GM12875 (cell line): Measurements from ENCODE around the gene UBASH3B.

ENCODE experiments used
- H3K4me3 ChIP-seq: one replicate; pipeline ENCODE4 v1.5.1; 2011; ENCODE audit warnings: low read depth, low read length, control low read depth
- CTCF ChIP-seq: IDR thresholded peaks from 2 replicates; pipeline ENCODE4 v1.5.1; 2011; ENCODE audit warnings: low read depth, mild to moderate bottlenecking, control low read depth, inconsistent platforms, low read length, moderate library complexity, borderline replicate concordance; ENCODE audit not compliant: insufficient read depth

The UBASH3B gene

DNA sequence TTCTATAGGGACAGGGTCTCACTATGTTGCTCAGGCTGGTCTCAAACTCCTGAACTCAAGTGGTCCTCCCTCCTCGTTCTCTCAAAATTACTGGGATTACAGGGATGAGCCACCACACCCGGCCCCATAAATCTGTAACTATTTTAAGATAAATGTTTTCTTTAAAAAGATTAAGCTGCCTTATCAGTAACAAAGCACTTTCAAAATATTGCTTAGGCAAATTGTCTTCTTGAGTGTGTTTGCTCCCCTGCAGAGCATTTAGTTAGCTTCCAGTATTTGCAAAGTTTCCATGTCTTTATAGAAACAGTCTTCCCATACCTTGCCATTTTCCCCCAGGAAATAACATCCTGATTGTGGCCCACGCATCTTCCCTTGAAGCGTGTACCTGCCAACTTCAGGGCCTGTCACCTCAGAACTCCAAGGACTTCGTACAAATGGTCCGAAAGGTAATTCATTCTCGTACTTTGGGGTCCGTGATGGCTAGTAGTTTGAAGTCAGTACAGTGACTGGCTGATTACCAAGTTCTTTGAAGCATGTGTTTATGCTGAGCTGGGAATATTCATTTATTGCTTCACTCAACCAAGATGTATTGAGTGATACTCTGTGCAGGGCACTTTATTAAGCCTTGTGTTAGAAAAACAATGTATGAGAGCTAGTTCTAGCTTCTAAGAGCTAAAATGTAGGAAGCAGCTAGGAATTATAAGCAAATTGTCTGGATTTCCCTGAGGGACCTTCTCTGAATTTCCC lies 152.4 kb downstream of the UBASH3B start:
- no peak for TF ChIP-seq CTCF

GRCh38 chr11:122808478-122808869 lies 153.0 kb downstream of the UBASH3B start:
- TF ChIP-seq CTCF: no peak
- H3K4me3 ChIP-seq: no peak overlapping the region

More for the DNA sequence above, 152.4 kb downstream of the UBASH3B start:
- no peak overlapping the region for H3K4me3 ChIP-seq

DNA sequence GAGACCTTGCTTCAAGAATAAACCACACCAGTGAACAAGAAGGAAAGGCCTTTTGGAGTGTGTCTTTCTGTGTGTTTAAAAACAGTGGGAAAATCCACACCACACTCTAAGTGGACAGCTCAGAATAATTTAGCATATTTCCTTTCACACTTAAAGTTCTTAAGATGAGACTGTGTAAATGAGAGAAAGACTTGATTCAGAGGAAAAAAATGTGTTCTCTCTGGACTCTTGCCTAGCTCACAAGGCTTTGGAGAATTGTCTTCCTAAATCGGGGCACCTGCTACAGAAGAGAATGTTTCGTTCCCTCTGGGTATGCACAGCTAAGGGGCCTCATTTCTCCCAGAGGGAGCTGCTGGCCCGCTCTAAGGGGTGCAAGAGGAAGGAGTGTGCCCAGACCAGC lies 154.3 kb downstream of the UBASH3B start:
- no peak for TF ChIP-seq CTCF
- H3K4me3 ChIP-seq: no peak overlapping the region

DNA sequence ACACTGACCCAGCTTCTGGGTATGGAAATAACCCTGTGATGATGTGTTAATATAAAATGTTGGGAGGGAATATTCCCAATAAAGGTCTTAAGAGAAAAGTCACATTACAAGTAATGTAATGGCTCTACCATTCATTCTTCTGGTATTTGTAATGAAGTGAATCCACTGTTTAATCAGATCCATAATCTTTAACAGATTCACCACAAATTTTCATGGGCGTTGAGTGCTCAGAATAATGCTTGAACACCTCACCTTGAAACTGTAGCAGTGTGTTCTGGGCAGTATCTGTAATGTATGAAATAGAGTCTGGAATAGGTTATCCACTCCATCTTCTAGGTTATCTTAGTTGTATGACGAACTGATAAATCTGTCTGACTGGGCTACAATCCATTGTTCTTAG lies 156.2 kb downstream of the UBASH3B start:
- no peak for TF ChIP-seq CTCF
- H3K4me3 ChIP-seq: no peak overlapping the region

- no peak for TF ChIP-seq CTCF
- H3K4me3 ChIP-seq: no peak overlapping the region
Measured at GRCh38 chr11:122812638-122813037, 157.1 kb downstream of the UBASH3B start.

GRCh38 chr11:122813176-122813893 lies 157.8 kb downstream of the UBASH3B start:
- no peak for TF ChIP-seq CTCF
- no peak overlapping the region for H3K4me3 ChIP-seq

GRCh38 chr11:122813894-122814270 lies 158.4 kb downstream of the UBASH3B start:
- no peak overlapping the region for H3K4me3 ChIP-seq
- no peak for TF ChIP-seq CTCF
